Body of pancreas (tissue), 4 donors: ENCODE results near the gene HOXA13. TPM values are rescaled to one million over a fixed set of nuclear protein-coding genes. Genes with fewer than 3 reads are reported as not detected.
A peak's percentile ranks its signal among the peaks of the same experiment; 100 is the strongest.

Experiments used
- ATAC-seq: fragments of 150-250 bp; one replicate; pipeline ENCODE4 v1.9.1; 2016
- DNase-seq, 4 donors: peaks; one replicate each; pipeline ENCODE4 v3.0.0-alpha.2; 2019
- H3K27ac ChIP-seq, 4 donors: fragments of 200-600 bp; sonication (generic); 1 replicate in 3 of 4; 2 replicates in 1 of 4; pipeline versions ENCODE4 v1.5.1 to v1.6.1; 2016 to 2019; ENCODE audit warnings: mild to moderate bottlenecking in 1 of 4, mixed read lengths in 1 of 4, moderate library complexity in 1 of 4
- H3K27me3 ChIP-seq, 2 donors: fragments of 200-600 bp; sonication (generic); one replicate each; pipeline ENCODE4 v1.6.0; 2016; ENCODE audit warnings: mild to moderate bottlenecking in 1 of 2
- H3K36me3 ChIP-seq, 2 donors: fragments of 200-600 bp; sonication (generic); replicated peaks in 1 of 2; 2 replicates each; pipeline ENCODE4 v1.5.1; 2016; ENCODE audit warnings: low read depth in 2 of 2; ENCODE audit not compliant: insufficient read depth in 1 of 2
- H3K4me1 ChIP-seq: fragments of 200-600 bp; sonication (generic); one replicate; pipeline ENCODE4 v1.6.0; 2016
- H3K4me3 ChIP-seq, 2 donors: fragments of 200-600 bp; sonication (generic); 1 replicate in 1 of 2; 2 replicates in 1 of 2; pipeline ENCODE4 v1.5.1; 2016 to 2019
- H3K9me3 ChIP-seq, 3 donors: fragments of 200-600 bp; sonication (generic); 1 replicate in 2 of 3; 2 replicates in 1 of 3; pipeline ENCODE4 v1.5.1; 2016
- POLR2A ChIP-seq, 3 donors: fragments of 450-650 bp; IDR thresholded peaks; one replicate each; pipeline ENCODE4 v1.6.1; 2016; ENCODE audit warnings: antibody characterized with exemption in 3 of 3, mild to moderate bottlenecking in 2 of 3
- WGBS, 2 donors: methylation state at CpG; one replicate each; pipeline ENCODE4 v1.1.5; 2017; 5-methylcytosine and 5-hydroxymethylcytosine counted together
- intact Hi-C: fragments of 100-400 bp; cut with DNase I; formaldehyde crosslinking; loops from one replicate; pipeline ENCODE4 v1.15.1; 2023
- total RNA-seq, 2 donors: library from RNA; depleted of rRNA; stranded (reverse); fragments of >200 nt; gene quantifications; one replicate each; pipeline ENCODE4 v1.1.0, GENCODE V29; 2016
- TF ChIP-seq, protein P1 (sequence below), 7 experiments: fragments of 450-650 bp in 4 of 7; fragments of 200-600 bp in 3 of 7; sonication (generic) in 3 of 7; IDR thresholded peaks; one replicate each; pipeline ENCODE4 v1.5.1; 2016 to 2019; ENCODE audit warnings: antibody characterized with exemption in 7 of 7

HOXA13 gene
- not detected for total RNA-seq

DNA sequence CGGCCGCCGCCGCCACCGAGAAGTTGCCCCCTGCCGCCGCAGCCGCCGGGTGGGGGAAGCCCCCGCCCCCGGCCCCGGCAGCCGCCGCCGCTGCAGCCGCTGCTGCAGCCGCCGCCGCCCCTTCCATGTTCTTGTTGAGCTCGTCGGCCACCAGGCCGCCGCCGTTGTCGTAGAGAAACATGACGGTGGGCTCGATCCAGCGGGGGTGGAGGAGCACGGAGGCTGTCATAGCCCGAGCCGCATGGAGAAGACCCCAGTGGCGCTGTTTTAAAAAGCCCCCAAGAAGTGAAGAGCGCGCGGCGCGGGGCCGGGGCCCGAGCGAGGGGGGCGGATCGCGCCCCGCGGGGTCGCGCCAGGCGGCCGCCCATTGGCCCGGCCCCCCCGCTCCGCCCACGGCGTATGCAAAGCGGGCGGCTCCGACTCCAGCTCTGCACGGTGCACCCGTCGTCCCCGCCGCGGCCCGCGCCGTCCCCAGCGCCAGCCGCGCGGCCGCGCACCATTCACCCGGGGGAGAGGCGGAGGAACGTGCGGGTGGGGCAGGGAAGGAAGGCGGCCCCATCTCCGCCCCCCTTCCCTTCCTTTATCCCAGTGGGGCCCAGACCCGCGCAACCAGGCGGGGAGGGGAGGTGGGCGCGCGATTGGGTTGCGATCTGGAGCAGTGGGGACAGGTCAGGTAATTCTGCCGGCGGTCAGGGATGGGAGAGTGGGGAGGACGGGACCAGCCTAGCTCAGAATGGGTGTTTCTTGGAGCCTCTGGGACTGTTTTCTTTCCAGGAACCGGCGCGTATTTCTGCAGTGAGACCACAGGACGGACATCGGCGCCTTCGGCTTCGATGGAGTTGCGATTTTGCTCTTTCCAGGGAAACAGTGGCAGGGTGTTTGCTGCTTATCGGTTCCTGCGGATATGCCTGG, at the start of gene HOXA13:
HOXA13 (minus strand) TSS at position 243 of the 912 bp plus-strand sequence; CDS start at position 229, 14 bp downstream.
- ATAC-seq (peak; percentile 40), DNase-seq (peak in 1 of 4 donors; percentile 11)

DNA sequence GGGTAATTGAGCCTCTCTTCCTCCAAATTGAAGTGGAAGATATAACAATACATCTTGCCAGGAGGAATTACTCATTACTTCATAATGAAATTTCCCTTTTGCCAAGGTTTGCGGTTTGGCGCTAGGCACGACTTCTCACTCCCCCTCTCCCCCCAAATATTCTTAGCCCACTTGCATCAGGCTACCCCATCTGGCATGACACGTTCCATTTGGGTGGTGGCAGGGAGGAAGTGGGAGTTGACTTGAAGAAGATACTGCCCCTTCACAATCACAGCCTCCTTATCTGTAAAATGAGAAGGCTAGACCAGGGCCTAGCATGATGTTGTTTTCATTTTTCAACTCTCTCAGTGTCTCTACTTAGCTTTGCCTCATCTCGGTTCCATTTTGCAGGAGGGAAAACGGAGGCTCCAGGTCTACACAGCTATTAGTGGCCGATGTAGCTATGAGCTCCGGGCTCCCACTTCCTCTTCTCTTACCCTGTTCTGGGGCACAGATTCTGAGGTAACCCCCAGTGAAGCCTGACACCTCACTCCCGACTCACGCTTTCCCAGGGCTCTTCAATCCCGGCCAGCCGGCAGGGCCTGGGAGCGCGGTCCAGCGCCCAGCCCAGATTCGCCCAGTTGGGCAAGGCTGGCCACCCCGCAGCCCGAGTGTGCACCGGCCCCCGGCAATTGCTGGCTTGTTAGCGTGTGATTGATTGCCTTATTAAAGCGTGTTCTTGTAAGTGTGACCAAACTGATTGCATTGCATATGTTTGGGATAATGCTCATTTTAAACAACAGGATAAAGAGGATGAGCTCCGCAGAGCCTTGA, 49.2 kb upstream of the HOXA13 start:
- peaks cover 30% of the 10 kb centered on the region for H3K4me1 ChIP-seq
- WGBS, 2 donors: 10 to 13% methylated on average over 23 of the region's 23 CpGs
- TF ChIP-seq, protein P1, sequence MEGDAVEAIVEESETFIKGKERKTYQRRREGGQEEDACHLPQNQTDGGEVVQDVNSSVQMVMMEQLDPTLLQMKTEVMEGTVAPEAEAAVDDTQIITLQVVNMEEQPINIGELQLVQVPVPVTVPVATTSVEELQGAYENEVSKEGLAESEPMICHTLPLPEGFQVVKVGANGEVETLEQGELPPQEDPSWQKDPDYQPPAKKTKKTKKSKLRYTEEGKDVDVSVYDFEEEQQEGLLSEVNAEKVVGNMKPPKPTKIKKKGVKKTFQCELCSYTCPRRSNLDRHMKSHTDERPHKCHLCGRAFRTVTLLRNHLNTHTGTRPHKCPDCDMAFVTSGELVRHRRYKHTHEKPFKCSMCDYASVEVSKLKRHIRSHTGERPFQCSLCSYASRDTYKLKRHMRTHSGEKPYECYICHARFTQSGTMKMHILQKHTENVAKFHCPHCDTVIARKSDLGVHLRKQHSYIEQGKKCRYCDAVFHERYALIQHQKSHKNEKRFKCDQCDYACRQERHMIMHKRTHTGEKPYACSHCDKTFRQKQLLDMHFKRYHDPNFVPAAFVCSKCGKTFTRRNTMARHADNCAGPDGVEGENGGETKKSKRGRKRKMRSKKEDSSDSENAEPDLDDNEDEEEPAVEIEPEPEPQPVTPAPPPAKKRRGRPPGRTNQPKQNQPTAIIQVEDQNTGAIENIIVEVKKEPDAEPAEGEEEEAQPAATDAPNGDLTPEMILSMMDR (IDR thresholded peaks at IDR 0.05): no peak
- TF ChIP-seq POLR2A (IDR thresholded peaks at IDR 0.05): no peak
- no peak overlapping the region for H3K27ac ChIP-seq
- no peak overlapping the region for H3K4me3 ChIP-seq
- DNase-seq (no peak), ATAC-seq (no peak)
- H3K27me3 ChIP-seq: peaks cover 0 to 56% of the 10 kb centered on the region in 2 donors
- intact Hi-C loops: no loop called here
- H3K36me3 ChIP-seq: no peaks in the 10 kb centered on the region
- no peaks in the 10 kb centered on the region for H3K9me3 ChIP-seq

More for the DNA sequence above, at the start of gene HOXA13:
- H3K9me3 ChIP-seq: no peaks in the 10 kb centered on the region
- intact Hi-C loops: loop anchor here (5.0 to 10.0 kb wide), 5 partner anchors 375 to 895 kb away; no protein-coding TSS in a partner anchor
- H3K27ac ChIP-seq: no peak within 1 kb of the TSS
- no peaks in the 10 kb centered on the region for H3K36me3 ChIP-seq
- peaks cover 0 to 90% of the 10 kb centered on the region in 2 donors for H3K27me3 ChIP-seq
- no peak within 1 kb of the TSS for H3K4me3 ChIP-seq
- WGBS, 2 donors: 2 to 3% methylated on average over 13 to 71 of the region's 99 CpGs
- peaks cover 40% of the 10 kb centered on the region for H3K4me1 ChIP-seq
- TF ChIP-seq POLR2A (IDR thresholded peaks at IDR 0.05): no peak
- TF ChIP-seq, protein P1 (IDR thresholded peaks at IDR 0.05): no peak

DNA sequence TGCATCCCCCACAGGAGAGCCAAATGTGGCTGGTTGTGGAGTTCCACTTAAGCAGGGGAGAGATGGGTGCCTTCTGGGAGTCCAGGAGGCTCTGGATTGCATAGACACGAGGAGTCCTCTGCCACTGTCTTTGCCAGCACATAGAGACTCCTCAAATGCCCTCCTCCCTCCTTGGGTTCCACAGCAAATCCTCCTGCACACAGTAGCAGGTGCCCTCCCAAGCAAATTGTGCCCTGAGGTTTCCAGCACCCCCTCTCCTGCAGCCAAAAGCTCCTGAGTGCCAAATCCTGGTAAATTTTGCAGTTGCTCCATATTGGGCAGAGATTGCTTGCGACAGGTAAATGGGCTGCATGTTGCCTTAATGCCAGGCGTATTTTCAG, 48.5 kb upstream of the HOXA13 start:
- ATAC-seq: no peak

DNA sequence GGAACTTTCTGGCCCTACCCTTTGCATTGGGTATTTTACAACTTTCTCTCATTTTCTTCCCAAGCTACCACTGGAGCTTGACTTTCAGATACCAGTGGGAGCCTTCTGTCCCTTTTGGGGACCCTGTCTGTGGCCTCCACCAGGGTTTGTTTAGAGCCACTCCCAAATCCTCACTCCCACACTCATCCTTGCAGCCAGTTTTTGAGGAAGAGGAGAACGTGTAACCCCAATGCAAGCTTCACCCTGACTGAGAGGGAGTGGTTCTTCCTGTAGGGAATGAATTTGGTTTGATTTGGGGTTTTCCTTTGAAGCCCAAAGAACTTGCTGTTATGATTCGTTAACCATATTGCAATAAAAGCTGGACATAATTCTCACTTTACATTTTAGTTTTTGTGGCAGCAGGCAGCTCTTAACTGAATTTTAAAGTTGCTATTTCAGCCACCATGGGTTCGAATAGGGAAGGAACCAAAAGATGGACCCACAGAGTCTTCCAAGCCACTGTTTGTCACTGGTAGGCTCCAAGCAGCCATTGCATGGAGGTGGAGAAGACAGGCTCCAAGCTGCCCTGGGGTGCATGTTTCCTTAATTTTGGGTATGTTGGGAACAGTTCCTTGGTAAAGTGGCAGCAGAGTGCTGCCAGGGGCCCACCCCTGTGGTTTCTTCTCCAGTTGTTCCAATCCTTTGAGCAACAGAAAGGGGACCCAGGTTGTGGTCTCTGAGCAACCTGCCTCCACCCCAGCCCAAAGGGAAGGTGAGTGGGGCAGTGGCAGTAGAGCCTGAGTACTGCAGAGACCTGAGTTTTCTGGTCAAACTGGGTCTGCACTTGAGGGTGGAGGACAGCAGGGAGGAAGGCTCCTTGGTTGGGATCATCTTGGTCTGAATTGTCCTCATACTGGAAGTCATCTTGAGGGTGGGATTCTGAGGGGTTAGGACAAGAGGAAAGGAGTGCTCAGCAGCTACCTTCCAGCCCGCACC, 47.8 kb upstream of the HOXA13 start:
- no peak for TF ChIP-seq POLR2A (IDR thresholded peaks at IDR 0.05)
- Histone ChIP-seq H3K27ac (no peak overlapping the region), H3K9me3 (no peaks in the 10 kb centered on the region), H3K36me3 (no peaks in the 10 kb centered on the region), H3K27me3 (peaks cover 0 to 70% of the 10 kb centered on the region in 2 donors), H3K4me1 (peaks cover 40% of the 10 kb centered on the region), H3K4me3 (no peak overlapping the region)
- ATAC-seq (no peak), DNase-seq (no peak)
- WGBS, 2 donors: 41 to 51% methylated on average over 3 to 4 of the region's 4 CpGs
- intact Hi-C loops: no loop called here

More for the DNA sequence above, 48.5 kb upstream of the HOXA13 start:
- peaks cover 33% of the 10 kb centered on the region for H3K4me1 ChIP-seq
- no peak overlapping the region for H3K4me3 ChIP-seq
- no peak overlapping the region for H3K27ac ChIP-seq
- intact Hi-C loops: no loop called here
- TF ChIP-seq, protein P1 (IDR thresholded peaks at IDR 0.05): no peak
- TF ChIP-seq POLR2A (IDR thresholded peaks at IDR 0.05): no peak
- H3K36me3 ChIP-seq: no peaks in the 10 kb centered on the region
- no peak for DNase-seq
- 50 to 58% methylated on average over 3 of the region's 3 CpGs for WGBS, 2 donors
- no peaks in the 10 kb centered on the region for H3K9me3 ChIP-seq
- H3K27me3 ChIP-seq: peaks cover 0 to 63% of the 10 kb centered on the region in 2 donors
